ENCODE measurements around the gene UBE2K.
A peak's percentile ranks its signal among the peaks of the same experiment; 100 is the strongest.
"Not testable (repeated sequence)": the region's sequence is repeated elsewhere in the genome, so short reads cannot be mapped to it uniquely, and the experiment has no call there.

Gene UBE2K

GRCh38 chr4:39689970-39690369, 8.0 kb upstream of the UBE2K start:
- no peak for DNase-seq (ENCODE audit: low spot score)

GRCh38 chr4:39698424-39699009, 581 bp downstream of the UBE2K start:
- peak; percentile 20 for DNase-seq (ENCODE audit: low spot score)

GRCh38 chr4:39699687-39700409, 1.9 kb downstream of the UBE2K start:
- no peak for DNase-seq (ENCODE audit: low spot score)

- DNase-seq (ENCODE audit: low spot score), result no peak
Measured at GRCh38 chr4:39700554-39700953, 2.6 kb downstream of the UBE2K start.

GRCh38 chr4:39702716-39703115, 4.8 kb downstream of the UBE2K start:
- DNase-seq (ENCODE audit: low spot score), result no peak

- not testable (repeated sequence) for DNase-seq (ENCODE audit: low spot score)
Measured at GRCh38 chr4:39704789-39705188, 6.9 kb downstream of the UBE2K start.

- DNase-seq (ENCODE audit: low spot score), result no peak
Measured at GRCh38 chr4:39706334-39706733, 8.4 kb downstream of the UBE2K start.

- no peak for DNase-seq (ENCODE audit: low spot score)
Measured at GRCh38 chr4:39706741-39707511, 9.0 kb downstream of the UBE2K start.

GRCh38 chr4:39710098-39710896, 12.4 kb downstream of the UBE2K start:
- DNase-seq (ENCODE audit: low spot score), result no peak

- no peak for DNase-seq (ENCODE audit: low spot score)
Measured at GRCh38 chr4:39712819-39713607, 15.1 kb downstream of the UBE2K start.

- DNase-seq (ENCODE audit: low spot score), result no peak
Measured at GRCh38 chr4:39713691-39714090, 15.8 kb downstream of the UBE2K start.

- no peak for DNase-seq (ENCODE audit: low spot score)
Measured at GRCh38 chr4:39714166-39714565, 16.2 kb downstream of the UBE2K start.

GRCh38 chr4:39715788-39716187, 17.9 kb downstream of the UBE2K start:
- no peak for DNase-seq (ENCODE audit: low spot score)

- DNase-seq (ENCODE audit: low spot score), result no peak
Measured at GRCh38 chr4:39716356-39716755, 18.4 kb downstream of the UBE2K start.

GRCh38 chr4:39717743-39718142, 19.8 kb downstream of the UBE2K start:
- DNase-seq (ENCODE audit: low spot score), result not testable (repeated sequence)

- DNase-seq (ENCODE audit: low spot score), result no peak
Measured at GRCh38 chr4:39718366-39719323, 20.7 kb downstream of the UBE2K start.

- DNase-seq (ENCODE audit: low spot score), result no peak
Measured at GRCh38 chr4:39719804-39720580, 22.1 kb downstream of the UBE2K start.

GRCh38 chr4:39721273-39721672, 23.3 kb downstream of the UBE2K start:
- not testable (repeated sequence) for DNase-seq (ENCODE audit: low spot score)

- no peak for DNase-seq (ENCODE audit: low spot score)
Measured at GRCh38 chr4:39721788-39722187, 23.9 kb downstream of the UBE2K start.
